AG09309 (cell line): ENCODE data around the gene NOBOX.
"Not testable (repeated sequence)": the region's sequence is repeated elsewhere in the genome, so short reads cannot be mapped to it uniquely, and the experiment has no call there.

ENCODE experiments used
- DNase-seq: peaks from one replicate; pipeline ENCODE4 v3.0.0-alpha.2; 2010; ENCODE audit warnings: low read depth
- H3K4me3 ChIP-seq: 2 replicates; pipeline ENCODE4 v1.5.1; 2011; ENCODE audit warnings: mild to moderate bottlenecking, low read depth, low read length, moderate library complexity; ENCODE audit not compliant: control insufficient read depth
- CTCF ChIP-seq: IDR thresholded peaks from 2 replicates; pipeline ENCODE4 v1.5.1; 2011; ENCODE audit warnings: mild to moderate bottlenecking, low read depth, low read length, inconsistent platforms; ENCODE audit not compliant: insufficient read depth, control insufficient read depth; ENCODE audit errors: missing control alignments

Gene NOBOX

DNA sequence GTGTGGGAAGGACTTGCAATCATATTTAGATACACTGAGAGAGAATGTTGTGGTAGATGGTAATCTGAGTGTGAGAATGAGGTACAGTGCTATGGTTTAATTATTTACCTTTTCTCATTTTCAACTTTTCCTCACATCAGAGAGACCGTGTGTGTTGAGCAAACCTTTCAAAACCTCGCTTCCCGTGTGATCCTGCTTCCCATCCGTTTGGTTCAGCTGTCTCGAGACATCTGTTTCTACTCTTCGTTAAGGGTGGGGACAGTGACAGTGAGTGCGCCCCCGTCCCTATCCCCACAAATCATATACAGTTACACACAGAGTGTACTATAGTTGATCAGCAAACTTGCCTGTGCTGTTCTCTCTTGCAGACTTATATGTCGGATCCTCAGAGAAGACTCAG lies 33.0 kb upstream of the NOBOX start:
- no peak for DNase-seq
- no peak overlapping the region for H3K4me3 ChIP-seq
- no peak for TF ChIP-seq CTCF

- no peak for DNase-seq
- H3K4me3 ChIP-seq = no peak overlapping the region
- no peak for TF ChIP-seq CTCF
Measured at GRCh38 chr7:144428431-144428830, 24.9 kb upstream of the NOBOX start.

DNA sequence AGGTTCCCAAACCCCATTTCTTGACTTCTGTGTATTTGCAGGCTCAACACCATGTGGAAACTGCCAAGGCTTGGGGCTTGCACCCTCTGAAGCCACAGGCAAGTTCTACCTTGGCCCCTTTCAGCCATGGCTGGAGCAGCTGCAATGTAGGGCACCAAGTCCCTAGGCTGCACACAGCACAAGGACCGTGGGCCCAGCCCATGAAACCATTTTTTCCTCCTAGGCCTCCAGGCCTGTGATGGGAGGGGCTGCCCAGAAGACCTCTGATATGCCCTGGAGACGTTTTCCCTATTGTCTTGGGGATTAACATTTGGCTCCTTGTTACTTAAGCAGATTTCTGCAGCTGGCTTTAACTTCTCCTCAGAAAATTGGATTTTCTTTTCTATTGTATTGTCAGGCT lies 24.0 kb upstream of the NOBOX start:
- DNase-seq, H3K4me3 ChIP-seq: not testable (repeated sequence)

GRCh38 chr7:144418931-144419330 lies 15.4 kb upstream of the NOBOX start:
- not testable (repeated sequence) for DNase-seq, H3K4me3 ChIP-seq

- no peak overlapping the region for H3K4me3 ChIP-seq
- DNase-seq = no peak
- no peak for TF ChIP-seq CTCF
Measured at GRCh38 chr7:144416341-144416740, 12.8 kb upstream of the NOBOX start.

DNA sequence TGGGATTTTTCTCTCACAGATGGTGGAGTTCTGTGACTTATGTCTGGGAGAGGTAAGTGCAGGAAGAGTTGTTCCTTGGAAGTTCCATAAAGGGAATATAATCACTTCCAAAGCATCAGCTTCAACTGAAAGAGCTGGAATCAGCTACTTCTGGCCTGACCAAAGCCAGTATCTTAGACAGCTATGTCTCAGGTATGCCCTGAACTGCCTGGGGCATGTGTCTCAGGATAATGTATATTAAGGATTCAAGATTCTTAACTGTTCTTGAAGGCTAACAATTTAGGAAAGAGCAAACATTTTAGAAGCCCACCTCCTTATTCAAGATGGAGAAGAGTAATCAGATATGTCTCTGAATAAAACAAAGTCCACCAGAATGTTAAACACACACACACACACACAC lies 12.4 kb upstream of the NOBOX start:
- DNase-seq = no peak
- TF ChIP-seq CTCF = no peak
- H3K4me3 ChIP-seq = no peak overlapping the region

- H3K4me3 ChIP-seq = no peak overlapping the region
- no peak for DNase-seq
- TF ChIP-seq CTCF = no peak
Measured at GRCh38 chr7:144414815-144415214, 11.3 kb upstream of the NOBOX start.

DNA sequence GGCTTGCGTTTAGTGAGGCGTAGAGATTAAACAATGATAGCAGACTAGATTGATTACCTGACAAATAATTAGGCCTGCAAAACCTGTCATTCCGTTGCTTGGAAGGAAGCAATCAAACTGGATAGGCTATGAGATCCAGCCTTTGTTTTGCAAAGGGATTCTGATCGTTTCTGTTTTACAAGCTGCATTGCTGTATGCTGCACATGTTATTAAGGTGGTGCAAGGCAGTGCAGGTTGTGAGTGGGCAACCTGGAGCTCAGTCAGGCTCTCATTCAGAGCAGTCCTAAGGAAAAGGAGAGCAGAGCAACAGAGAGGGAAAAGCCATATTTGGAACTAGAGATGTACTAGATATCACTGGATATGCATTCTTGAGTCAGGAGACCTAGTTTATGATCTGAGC lies 6.9 kb upstream of the NOBOX start:
- no peak for TF ChIP-seq CTCF
- no peak for DNase-seq
- no peak overlapping the region for H3K4me3 ChIP-seq
